ENCODE data around the gene PLEKHJ1.

Gene PLEKHJ1

DNA sequence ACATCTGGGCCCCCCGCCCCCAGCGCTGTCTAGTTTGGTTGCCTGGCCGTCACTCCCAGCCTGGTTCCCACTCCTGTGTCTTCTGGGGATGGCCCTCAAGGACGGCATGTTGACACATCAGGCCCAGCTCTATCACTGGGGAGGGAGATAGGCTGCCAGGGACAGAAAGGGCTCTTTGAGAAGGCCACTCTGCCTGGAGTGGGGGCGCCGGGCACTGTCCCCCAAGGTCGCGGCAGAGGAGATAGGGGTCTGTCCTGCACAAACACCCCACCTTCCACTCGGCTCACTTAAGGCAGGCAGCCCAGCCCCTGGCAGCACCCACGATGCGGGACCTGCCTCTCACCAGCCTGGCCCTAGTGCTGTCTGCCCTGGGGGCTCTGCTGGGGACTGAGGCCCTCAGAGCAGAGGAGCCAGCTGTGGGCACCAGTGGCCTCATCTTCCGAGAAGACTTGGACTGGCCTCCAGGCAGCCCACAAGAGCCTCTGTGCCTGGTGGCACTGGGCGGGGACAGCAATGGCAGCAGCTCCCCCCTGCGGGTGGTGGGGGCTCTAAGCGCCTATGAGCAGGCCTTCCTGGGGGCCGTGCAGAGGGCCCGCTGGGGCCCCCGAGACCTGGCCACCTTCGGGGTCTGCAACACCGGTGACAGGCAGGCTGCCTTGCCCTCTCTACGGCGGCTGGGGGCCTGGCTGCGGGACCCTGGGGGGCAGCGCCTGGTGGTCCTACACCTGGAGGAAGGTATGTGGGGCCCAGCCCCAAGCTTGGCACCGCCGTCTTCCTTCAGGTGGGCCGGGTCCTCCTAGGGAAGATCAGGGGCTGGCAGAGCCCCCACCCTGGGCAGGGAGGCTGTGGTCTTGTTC, 13.1 kb upstream of the PLEKHJ1 start, which contains the start of gene AMH:
AMH (plus strand) TSS at position 314 of the 857 bp plus-strand sequence; CDS start at position 324, 10 bp downstream.
- no peak for DNase-seq

DNA sequence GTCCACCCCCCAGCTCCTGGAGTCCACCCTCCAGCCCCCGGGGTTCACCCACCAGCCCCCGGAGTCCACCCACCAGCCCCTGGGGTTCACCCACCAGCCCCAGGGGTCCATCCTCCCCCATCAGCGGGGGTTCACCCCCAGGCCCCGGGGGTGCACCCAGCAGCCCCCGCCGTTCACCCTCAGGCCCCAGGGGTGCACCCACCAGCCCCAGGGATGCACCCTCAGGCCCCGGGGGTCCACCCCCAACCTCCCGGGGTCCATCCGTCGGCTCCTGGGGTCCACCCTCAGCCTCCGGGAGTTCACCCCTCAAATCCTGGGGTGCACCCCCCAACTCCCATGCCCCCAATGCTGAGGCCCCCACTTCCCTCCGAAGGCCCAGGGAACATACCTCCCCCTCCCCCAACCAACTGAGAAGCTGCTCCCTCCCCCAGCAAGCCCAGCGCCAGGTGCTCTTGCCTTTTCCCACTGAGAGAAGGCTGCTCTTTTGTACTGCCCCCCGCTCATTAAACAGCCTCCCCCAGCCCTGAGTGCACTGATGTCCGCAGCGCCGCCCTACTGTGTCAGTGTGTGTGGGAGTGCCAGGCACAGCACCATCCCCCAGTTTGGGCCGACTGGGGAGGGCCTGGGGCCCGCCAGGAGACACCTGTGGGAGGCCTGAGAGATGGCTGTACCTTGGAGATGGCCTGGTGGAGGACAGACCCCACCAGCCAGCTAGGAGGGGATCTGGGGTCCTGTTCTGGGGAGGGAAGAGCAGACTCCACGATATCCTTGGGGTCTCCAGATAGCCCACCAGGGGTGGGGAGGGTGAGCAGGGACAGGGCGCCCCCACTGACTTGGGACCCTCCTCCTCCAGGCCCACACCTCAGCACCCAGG, 12.2 kb upstream of the PLEKHJ1 start:
- no peak for DNase-seq

DNA sequence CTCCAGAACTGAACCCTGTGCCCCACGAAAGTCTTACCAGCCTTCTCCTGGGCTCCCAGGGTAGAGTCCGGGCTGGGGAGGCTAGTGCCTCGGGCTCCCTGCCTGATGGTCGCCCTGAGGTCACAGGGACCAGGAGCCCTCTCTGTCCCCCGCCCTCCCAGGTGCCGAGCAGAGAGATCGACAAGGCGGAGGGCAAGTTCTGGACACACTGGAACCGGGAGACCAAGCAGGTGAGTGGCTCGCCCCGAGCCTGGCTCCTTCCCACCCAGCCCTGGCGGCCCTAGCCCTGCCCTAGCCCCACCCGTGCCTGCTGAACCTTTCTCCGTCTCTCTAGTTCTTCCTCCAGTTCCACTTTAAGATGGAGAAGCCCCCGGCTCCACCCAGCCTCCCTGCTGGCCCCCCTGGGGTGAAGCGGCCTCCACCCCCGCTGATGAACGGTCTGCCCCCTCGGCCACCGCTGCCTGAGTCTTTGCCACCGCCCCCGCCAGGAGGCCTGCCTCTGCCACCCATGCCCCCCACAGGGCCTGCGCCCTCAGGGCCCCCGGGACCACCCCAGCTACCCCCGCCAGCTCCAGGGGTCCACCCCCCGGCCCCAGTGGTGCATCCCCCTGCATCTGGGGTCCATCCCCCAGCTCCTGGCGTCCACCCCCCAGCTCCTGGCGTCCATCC, 11.4 kb upstream of the PLEKHJ1 start:
- no peak for DNase-seq

DNA sequence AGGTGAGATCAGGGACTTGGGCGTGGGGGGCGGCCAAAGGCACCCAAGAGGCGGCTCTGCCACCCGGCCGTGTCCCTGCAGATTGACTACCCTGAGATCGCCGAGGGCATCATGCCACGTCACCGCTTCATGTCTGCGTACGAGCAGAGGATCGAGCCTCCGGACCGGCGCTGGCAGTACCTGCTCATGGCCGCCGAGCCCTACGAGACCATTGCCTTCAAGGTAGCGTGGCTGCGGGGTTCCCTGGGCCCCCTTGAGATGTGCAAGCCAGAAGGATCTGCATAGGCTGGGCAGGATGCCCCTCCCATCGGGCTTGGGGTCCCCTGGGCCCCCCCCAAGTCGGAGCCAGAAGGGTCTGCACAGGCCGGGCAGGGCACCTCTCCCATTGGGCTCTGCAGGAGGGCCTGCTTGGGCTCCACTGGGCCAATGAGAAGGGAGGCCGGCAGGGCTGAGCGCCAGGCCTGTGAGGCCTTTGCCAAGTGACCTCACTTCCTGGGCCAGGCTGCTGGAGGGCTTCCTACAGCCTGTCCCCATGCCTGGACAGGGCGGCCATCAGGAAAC, 10.8 kb upstream of the PLEKHJ1 start:
- DNase-seq: no peak

DNA sequence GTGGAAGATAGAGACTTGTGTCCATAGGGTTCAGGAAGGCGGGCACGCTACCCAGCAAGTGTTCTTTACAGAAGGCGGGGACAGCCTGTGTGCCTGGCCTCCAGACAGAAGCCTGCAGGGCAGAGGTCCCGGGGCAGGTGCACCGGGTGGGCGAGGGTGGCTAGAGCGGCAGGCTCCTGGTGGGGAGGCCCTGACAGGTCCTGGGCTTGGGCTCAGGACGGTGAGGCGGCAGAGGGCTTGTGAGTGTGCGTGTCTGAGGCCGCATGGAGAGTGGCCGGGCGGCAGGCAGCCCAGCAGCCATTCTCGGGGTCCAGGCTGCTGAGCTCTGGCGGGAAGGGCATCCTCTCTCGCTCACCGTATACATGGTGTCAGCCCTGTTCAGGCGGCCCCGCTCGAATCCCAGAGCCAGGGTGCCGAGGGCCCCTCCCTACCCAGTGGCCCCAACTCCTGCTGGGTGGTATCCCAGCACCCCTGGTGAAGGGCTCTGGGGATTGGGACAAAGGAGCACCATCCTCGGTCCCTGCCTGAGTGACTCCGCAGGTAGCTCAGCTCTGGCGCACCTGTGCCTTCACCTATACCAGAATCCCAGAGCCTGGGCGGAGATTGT, 10.0 kb upstream of the PLEKHJ1 start:
- DNase-seq: no peak

DNA sequence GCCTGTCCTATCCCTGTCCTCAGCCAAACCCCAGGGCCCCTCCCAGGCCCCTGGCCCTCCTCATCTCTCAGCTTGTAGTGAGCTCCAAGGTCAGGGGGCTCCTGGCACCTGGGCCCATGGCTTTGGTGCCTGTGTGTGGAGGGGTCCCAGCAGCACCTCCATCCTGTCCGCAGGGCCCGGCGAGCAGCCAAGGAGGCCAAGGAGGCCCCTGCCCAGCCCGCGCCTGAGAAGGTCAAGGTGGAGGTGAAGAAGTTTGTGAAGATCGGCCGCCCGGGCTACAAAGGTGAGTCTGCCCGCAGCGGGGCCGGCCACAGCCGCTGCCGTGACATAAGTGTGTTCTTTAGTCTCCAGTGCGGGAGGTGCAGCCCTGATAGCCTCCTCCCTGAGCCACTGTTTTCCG, 9.1 kb upstream of the PLEKHJ1 start:
- DNase-seq: no peak

DNA sequence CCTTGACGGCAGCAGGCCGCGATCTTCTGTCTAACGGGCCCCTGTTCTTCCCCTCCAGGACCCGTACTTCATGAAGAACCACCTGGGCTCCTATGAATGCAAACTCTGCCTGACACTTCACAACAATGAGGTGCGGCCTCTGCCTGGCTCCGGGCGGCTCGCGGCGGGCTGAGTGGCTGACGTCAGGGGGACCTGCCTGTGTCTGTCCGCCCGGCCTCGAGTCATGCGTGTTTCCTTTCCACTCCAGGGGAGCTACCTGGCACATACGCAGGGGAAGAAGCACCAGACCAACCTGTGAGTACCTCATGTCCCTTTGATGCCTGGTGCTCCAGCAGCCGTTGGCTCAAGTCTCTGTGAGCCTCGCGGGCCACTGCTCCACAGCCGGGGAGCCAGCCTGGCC, 8.4 kb upstream of the PLEKHJ1 start:
- no peak for DNase-seq

DNA sequence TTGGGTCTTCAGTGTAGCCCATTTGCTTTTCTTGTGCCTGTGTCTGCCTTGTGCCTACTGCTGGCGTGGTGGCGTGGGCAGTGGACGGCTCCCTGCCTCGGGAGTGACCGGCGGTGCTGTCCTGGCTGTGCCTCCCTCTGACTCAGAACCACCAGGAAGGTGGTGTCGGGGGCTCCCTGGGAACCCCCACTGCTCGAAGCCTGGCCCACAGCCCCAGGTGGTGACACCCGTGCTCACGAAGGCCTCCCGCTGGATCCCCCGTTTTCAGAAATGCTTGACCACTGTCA, 7.9 kb upstream of the PLEKHJ1 start:
- DNase-seq: no peak

DNA sequence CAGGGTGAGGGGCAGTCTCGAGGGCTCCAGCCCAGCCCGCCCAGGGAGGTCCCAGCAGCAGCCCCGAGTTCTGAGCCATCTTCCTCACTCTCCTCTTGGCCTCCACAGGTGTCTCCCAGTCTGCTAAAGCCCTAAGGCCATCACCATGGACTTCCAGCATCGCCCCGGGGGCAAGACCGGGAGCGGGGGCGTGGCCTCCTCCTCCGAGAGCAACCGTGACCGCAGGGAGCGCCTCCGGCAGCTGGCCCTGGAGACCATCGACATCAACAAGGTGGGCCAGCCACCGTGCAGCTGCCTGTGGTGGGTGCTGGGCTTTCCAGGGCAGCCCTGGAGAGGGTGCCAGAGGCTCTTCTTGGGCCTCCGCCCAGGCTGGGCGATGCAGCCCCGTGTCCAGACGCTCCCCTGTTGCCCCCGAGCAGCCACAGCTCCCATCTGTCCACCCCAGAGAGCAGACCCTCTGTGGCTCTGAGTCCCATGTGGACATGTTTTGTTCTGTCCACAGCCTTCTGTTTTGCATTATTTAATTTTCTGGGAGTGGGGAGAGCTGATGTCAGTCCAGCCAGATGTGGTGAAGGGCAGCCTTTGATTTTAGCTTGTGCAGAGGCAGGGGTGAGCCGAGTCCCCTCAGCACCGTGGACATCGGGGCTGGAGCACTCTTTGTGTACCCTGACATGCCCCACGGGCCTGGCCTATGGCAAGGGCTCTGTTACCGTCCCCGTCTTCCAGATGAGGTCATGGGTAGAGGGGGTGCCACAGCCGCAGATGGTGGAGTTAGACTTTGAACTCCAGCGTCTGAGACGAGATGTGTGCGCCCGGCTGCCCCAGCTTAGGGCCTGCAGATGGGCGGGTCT, 7.4 kb upstream of the PLEKHJ1 start:
- DNase-seq: no peak

DNA sequence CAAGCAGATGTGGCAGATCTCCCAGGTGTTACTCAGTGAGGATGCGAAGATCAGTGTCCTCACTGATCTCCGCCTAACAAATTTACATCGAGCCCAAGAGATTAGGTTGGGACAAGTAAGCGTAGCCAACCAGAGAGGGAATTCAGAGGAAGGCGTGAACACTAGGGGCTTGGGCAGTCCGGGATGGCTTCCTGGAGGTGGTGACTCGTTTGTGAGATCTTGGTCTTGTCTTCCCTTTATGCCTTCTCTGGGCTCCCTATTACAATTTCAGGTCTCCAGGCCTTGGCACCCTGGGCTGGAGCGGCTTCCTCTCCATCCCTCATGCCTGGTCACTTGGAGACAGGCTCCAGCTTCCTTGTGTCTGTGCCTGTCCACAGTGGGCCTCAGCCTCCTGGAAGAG, 6.7 kb upstream of the PLEKHJ1 start:
- no peak for DNase-seq

DNA sequence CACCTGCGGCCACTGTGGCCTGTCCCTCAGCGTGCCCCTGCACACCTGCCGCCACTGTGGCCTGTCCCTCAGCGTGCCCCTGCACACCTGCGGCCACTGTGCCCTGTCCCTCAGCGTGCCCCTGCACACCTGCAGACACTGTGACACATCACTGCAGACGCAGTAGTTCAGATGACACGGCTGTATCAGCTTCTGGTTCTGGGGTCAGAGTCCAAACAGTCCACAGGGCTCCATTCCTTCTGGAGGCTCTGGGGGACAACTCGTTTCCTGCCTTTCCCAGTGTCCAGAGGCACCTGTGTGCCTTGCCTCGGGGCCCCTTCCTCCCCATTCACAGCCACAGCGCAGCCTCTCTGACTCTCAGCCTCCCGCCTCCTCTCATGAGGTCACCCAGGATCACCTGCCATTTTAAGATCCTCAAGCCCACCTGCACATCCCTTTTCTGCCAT, 6.0 kb upstream of the PLEKHJ1 start:
- DNase-seq: no peak

DNA sequence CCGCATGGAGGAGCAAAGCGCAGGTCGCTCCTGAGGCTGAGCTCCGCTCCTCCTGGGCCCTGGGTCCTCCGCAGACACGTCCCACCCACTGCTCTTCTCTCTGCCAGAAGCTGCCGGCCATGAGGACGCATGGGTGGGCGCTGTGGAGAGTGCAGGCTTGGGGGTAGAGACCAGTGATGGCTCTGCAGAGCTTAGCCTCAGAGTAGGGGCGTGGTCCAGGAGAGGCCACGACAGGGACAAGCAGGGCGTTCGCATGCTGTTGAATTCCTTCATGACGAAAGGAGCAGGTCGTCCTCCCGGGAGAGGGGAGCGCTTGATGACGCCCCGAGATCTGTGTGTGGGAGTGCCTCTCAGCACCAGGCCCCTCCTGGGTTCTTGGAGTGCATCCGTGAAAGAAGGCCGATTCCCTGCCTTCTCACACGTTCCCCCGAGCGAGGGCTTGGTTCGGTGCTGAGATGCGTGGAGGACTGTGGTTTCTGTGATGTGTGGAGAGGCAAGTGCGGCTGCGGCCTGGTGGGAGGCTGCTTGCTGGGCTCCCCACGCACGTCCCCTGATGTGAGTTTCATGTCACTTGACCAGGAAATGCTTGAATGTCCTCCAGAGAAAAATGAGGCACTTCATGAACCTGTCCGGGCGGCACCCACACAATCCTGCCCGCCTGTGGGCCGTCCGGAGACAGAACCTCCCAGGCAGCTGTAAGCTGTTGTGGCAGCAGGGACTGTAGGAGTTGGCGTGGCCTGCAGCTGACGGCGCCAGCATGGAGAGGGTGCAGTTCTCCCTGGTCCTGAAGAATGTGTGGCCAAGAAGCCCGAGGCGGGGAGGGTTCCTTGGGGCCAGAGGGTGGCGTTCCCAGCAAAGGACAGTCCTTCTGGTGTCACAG, 5.0 kb upstream of the PLEKHJ1 start:
- no peak for DNase-seq

DNA sequence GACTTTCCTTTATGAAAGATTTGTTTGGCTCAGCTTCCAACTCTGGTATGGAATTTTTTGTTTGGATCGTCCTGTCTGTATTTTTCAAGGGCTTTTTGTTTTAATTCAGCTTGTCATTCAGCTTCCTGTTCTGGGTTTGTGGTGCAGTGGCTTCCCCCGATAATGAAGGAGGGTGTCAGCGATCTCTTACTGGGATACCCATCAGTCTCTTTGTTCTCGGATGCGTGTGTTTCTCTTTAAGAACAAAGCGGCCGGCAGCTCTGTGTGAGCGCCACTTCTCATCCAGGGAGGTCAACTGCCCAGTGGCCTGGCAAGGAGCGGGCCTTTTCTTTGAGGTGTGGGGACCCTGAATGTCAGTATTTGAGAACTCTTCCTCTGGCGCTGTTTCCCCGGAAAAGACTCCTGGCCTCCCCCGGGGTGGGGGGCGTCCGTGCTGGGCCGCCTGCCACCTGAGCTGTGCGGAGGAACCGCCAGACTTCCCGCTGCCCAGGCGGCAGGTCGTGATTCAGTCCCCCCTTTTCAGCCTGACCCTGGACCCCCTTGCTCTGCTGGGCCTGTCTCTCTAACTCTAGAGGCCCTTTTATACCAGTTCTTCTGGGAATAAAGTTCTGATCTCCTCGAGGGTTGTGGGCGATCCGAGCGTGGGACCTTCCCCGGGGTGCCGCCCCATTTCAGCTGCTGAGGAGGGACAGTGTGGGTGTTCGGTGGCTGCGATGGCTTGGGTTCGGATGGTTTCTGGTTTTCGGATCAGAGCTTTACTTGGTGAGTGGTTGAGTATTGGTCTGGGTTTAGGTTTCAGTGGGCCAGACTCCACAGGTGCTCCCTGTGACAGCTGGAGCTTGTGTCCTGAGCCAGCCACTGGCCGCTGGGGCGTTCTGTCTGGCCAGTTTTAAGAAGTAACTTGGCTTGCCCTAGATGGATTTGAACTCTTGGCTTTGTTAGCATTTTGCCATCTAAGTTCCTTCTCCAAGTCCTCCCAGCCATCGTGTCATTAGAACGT, 3.9 kb upstream of the PLEKHJ1 start:
- no peak for DNase-seq

DNA sequence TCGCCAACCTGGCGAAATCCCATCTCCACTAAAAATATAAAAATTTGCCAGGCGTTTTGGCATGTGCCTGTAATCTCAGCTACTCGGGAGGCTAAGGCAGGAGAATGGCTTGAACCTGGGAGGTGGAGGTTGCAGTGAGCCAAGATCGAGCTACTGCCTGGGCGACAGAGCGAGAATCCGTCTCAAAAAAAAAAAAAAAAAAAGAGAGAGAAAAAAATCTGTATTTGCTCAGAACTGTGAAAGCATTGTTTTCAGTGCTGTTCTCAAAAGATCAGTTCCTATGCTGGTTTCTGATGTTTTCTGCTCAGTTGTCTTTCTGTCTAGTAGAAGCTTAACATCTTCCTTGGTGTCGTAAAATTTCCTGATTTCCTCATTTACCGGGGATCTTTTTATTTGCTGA, 3.0 kb upstream of the PLEKHJ1 start:
- no peak for DNase-seq

DNA sequence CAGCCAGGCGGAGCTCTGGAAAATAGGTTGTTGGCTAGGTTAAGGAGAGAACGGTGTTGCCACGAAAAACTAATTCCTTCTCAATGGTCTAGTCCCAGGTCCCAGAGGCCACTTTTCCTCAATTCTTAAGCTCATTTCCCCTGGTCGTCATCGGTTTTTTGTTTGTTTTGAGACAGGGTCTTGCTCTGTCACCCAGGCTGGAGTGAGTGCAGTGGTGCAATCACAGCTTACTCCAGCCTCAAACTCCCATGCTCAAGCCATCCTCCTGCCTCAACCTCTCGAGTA, 1.7 kb upstream of the PLEKHJ1 start:
- no peak for DNase-seq

DNA sequence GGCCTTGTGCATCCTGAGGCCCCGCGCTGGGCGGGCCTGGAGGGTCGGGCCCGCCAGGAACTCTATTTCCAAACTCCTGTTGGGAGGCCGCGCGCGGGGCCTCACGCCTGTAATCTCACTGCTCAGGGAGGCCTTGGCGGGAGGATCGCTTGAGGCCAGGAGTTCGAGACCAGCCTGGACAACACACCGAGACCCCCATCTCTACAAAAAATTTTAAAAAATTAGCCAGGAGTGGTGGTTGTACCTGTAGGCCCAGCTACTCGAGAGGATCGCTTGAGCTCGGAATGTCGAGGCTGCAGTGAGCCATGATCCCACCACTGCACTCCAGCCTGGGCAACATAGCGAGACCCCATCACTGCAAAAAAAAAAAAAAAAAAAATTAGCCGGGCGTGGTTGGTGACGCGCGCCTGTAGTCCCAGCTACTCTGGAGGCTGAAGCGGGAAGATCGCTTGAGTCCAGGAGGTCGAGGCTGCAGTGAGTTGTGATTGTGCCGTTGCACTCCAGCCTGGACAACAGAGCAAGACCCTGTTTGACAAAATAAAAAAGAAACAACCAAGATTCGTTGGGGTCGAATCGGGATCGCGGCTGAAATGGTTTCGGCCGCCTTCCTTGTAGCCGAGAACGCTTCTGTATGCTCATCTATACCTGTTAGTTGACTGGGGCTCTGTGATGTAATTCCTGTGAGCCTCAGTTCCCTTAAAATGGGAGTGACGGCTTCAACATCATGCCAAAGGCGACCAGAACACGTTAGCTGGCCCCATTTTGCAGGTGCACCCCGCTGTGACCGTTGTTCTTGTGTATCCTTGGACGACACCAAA, 1.1 kb upstream of the PLEKHJ1 start:
- DNase-seq: no peak

DNA sequence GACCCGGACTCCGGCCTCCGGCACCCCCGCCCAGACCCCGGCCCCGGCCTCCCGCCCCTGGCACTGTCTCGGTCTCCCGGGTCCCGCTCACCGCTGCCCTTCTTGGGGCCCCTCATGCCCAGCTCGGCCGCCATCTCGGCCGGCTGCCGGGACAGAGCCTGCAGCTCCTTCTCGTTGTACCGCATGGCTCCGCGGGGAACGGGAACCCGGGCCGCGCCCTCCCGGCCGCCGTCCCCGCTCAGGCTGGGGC, 140 bp downstream of the PLEKHJ1 start:
- no peak for DNase-seq

DNA sequence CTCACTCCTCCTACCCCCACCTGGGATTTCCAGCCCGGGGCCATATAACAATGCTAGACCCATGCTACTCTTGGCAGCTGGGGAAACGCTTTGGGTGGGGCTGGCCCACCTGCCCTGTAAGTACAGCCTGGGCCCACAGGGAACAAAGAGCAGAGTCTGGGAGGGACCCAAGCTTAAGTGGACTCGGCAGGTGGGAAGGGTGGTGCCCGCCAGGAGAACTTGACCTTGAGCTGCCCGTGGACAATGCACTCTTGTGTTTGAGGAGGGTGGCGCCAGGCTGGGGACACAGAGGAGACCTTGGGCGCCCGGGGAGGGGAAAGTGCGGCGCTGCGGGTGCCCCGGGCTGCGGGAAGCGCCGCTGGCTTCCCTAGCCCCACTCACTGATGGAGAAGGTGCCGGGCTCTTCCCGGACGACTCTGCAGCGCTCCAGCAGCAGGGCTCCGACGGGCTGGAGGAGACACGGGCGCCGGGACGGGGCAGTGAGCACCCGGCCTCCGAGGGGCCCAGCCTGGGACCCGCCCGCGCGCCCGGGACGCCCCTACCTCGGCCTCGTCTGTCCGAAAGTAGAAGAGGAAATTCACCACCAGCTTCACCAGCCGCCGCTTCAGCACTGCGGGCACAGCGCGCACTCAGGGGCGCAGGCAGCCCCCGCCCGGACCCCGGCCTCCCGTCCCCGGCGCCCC, 607 bp downstream of the PLEKHJ1 start:
- DNase-seq: peak; percentile 43

DNA sequence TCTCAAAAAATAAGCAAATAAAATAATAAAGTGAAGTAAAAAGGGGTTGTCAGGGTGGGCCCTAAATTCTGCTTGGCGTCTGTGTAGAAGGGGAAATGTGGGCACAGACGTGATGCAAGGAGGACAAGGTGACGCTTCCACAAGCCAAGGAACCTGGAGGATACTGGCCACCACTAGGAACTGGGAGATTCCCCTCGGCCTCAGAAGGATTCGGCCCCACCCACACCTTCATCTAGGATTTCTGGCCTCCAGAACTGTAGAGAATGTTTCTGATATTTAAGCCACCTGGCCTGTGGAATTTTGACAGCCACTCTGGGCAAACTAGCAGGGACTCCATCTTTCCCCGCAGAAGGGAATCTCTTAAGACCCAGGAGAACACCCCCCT, 1.1 kb downstream of the PLEKHJ1 start:
- no peak for DNase-seq

All from stimulated activated CD4-positive, alpha-beta T cell treated with anti-CD3 and anti-CD28 coated beads, Interleukin-4, amount 100 ng/mL, for 1 hour (primary cell).